HG02938 (cell line): ENCODE results near the gene FHAD1.
"Not testable (repeated sequence)": the region's sequence is repeated elsewhere in the genome, so short reads cannot be mapped to it uniquely, and the experiment has no call there.

Source experiments
- ATAC-seq: cut with Tn5 transposase; IDR thresholded peaks from one replicate; pipeline ENCODE4 v1.9.1; 2021; ENCODE audit warnings: mild to moderate bottlenecking, moderate library complexity; ENCODE audit not compliant: unreplicated experiment

FHAD1 gene

DNA sequence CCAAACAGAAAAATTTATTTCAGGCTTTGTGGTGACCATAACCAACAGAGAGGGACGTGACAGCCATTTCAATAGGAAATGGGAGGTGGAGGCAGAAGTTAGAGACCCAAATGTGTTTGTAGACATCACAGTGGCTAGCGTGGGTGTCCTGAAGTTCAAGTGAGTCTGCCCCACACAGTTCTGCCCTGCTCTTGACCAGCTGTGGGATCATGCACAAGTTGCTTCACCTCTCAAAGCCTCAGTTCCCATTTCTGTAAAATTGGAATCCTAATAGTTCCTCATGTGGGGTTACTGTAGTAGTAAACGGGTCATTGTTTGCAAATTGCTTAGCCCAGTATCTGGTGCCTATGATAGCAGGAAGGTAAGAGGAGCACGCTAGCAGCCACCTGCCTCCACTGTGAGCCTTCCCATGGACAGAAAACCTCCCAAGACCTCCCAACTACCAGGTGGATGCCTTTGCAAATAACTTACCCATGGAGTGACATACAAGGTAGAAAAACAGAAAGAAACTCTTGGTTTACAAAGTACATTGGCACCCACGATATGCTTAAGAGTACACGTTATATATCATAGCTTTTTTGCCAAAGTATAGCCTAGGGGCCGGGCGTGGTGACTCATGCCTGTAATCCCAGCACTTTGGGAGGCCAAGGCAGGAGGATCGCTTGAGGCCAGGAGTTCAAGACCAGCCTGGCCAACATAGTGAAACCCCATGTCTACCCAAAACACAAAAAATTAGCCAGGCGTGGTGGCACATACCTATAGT is 29.1 kb downstream of the FHAD1 start:
- ATAC-seq = no peak

DNA sequence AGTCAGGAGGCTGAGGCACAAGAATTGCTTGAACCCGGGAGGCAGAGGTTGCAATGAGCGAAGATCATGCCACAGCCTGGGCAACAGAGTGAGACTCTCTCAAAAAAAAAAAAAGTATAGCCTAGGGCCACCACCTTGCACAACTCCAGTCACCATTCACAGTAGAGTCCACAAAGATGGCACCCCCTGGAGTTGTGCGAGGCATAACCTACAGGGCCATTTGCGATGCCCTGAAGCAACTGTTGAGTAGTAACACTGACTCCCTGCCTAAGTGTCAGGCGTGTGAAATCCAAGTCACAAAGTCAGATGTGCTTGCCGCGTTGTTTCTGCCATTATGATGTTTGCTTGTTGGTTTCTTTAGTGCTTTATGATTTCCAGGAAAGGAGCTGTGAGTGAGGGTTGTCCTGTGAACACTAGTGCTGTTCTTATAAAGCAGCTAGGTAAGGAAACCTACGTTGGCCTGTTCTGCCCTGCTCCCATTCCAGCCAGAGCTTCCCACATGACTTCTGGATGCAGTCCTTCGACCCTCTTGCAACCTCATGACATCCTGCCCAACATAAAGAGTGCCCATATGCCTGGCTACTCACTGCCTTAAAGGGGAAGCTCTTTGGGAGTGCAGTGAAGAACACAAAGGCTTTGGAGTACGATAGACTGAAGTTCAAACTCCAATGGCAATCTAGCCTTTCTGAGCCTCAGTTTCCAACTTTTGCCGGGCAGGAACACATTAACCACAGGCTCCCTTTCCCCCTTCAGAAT is 29.8 kb downstream of the FHAD1 start:
- no peak for ATAC-seq

DNA sequence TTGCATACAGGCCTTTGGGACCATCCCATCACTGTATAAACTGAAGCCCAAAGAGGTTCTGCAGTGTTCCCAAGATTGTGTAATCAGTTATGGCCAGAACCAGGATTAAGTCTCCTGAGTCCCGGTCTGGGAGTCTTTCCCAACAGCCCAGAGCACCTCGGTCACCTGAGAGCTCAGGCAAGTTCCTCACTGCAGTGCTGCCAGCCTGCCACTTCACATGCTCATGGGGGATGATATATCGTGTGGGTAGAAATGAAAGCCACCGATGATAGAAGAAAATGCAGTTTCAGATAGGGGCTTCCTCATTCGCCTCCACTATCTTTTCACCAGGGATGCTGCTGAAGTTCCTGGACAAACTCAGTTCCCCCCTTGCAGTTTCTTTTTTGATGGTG is 30.4 kb downstream of the FHAD1 start:
- no peak for ATAC-seq

DNA sequence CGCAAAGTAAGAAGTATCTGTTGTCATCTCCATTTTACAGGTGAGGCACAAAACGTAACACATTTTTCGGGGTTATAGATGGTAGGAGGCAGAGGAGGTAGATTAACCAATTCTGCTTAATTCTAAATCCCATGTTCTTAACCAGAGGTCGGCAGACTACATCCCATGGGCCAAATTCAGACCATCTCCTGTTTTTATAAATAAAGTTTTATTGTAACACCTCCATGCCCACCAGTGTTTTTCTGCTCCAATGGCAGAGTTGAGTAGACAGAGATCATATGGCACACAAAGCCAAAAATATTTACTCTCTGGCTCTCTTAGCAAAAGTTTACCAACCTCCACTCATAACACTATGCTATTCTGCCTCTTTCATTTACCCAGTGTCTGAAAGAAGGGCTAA is 30.9 kb downstream of the FHAD1 start:
- ATAC-seq = no peak

DNA sequence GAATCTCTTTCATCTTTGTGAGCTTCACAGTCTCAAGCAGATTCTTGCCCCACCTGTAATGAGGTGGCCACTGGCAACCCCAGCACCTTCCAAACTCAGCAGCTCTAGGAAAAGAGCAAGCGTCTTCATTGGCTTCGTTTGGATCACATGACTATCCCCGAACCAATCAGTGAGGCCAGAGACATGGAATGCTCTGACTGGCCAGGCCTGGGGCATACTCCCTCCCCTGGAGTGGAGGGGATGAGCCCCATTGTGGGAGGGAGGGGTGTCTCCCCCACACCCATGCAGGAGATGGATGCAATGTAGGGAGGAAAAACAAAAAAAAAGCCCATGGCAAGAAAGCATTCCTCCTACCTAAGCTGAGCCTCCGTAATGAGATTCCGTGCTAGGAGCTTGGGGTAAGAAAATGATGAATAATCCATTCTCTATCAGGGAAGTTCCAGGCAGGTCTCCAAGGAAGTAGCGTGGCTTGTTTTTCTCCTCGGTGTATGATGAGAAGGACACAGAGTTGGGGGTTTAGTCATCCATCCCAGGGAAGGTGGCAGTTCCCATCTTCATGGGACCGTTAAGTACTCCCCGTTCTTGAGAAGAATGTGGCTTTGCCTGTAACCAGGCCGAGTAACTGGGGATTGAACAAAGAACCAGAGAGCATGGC is 32.7 kb downstream of the FHAD1 start:
- ATAC-seq = no peak

DNA sequence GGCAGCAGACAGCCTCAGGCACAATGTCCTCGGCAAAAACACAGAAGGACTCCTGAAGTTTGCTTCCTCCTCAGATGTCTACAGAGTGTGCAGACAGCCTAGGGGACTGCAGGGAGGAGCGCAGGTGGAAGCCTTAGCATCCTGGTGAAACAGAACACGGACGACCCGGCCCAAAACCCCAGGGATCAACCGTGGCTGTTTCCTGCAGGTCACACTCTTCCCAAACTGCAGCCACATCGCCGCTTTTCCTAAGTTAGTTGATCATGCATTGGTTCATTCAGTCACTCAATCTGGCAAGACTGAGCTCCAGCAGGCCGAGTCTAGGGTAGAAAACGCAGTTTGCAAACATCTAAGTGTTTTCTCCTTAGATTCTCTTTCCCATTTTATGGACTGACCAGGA is 33.4 kb downstream of the FHAD1 start:
- no peak for ATAC-seq

DNA sequence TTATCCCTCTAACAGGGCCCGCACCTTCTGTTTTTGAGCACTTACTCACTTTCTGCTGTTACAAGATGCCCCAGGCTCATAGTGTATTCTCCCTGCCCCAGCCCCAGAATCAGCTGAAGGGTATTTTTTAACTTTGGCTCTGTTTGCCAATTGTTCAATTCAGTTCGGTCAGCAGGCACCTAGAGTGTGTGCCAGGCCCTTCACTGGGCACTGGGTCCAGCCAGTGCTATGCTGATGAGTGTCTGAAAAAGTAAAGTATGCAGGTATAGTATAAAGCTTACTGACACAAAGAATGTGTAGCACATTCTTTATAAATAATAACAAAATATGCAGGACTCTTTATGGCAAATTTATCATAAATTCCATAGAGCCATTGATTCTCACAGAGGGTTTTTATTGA is 35.0 kb downstream of the FHAD1 start:
- ATAC-seq = no peak

DNA sequence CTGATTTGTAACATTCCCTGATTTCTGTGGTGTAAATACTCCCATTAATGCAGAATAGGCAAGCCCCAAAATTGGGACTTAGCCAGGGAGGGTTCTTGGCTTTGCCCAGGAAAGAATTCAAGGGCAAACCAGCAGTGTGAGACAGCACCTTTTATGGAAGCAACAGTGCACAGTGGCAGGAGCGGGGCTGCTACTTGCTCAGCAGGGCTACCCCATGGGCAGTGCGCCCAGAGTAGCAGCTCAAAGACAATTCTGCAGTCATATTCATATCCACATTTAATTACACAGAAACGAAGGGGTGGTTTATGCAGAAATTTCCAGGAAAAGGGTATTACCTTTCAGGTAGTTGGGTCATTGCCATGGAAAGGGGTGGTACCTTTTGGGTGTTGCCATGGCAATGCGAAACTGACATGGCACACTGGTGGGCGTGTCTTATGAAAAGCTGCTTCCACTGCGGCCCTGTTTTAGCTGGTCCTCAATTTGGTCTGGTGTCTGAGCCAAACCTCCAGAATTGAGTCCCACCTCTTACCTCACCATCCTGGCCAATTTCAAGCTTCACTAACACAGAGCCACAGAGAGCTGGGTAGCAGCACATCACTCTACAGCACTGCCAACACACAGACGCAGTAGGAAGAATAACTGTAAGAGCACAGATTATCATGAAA is 35.9 kb downstream of the FHAD1 start:
- no peak for ATAC-seq

DNA sequence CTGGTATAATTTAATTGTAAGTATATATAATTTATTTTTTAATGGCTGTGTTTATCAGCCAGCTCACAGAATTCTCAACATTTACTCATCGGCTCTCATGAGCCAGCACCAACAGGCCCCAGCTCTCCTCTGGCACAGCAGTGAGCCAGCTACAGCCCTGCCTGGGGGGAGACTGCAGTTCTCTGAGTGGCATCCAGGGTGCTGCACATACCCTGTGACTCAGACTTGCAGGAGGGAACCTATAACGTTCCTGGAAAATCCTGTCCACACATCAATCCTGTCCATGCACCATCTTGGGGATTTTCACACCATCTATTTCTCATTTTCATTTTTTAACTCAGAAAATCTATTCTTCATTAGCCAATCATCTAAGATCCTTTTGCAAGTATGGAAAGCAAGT is 36.5 kb downstream of the FHAD1 start:
- ATAC-seq = no peak

DNA sequence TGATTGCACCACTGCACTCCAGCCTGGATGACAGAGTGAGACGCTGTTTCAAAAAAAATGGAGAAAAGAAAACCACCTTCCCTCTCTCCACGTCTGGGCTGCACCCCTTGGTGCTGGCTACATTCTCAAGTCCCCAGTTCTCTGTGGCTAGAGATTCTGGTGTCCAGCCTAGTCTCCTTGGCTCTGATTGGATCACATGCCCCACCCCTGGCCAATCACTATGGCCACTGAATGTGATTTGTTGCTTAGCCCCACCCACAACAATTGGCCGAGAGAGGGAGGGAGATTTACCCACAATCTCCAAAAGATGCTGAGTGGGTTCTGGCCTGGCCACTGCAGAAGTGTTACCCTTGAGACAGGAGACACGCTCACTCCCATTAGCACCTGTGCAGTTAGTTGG is 39.4 kb downstream of the FHAD1 start:
- ATAC-seq = no peak

DNA sequence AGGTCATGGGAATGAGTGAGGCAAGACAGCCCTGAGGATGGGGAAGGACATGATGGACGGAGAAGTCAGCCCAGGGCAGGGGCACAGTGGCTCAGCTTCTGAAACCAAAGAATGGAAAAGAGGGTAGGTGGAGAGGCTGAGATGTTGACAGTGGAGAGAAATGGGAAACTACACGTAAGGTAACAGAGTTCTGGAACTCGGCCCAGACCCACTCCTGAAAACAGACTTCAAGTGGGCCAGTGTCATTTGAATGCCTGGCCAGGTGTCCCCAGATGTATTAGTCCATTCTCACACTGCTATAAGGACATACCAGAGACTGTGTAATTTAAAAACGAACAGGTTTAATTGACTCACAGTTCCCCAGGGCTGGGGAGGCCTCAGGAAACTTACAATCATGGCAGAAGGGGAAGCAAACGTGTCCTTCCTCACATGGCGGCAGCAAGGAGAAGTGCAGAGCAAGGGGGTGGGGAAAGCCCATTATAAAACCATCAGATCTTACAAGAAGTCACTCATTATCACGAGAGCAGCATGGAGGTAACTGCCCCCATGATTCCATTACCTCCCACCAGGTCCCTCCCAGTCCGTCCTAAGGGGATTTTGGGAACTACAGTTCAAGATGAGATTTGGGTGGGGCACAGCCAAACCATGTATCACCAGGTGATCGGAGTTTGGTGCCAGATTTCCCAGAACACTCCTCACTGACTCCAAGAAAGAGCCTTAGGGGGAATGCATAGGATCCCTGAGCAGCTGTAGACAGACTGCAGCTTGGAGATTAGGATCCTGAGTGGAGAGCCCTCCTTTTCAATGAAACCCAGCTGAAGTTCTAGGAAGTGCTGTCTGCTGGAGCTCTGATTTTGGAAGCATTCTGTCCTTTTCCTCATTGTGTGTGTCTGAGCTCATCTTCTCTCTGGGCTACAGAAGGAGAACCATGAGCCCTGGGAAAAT is 40.3 kb downstream of the FHAD1 start:
- no peak for ATAC-seq

DNA sequence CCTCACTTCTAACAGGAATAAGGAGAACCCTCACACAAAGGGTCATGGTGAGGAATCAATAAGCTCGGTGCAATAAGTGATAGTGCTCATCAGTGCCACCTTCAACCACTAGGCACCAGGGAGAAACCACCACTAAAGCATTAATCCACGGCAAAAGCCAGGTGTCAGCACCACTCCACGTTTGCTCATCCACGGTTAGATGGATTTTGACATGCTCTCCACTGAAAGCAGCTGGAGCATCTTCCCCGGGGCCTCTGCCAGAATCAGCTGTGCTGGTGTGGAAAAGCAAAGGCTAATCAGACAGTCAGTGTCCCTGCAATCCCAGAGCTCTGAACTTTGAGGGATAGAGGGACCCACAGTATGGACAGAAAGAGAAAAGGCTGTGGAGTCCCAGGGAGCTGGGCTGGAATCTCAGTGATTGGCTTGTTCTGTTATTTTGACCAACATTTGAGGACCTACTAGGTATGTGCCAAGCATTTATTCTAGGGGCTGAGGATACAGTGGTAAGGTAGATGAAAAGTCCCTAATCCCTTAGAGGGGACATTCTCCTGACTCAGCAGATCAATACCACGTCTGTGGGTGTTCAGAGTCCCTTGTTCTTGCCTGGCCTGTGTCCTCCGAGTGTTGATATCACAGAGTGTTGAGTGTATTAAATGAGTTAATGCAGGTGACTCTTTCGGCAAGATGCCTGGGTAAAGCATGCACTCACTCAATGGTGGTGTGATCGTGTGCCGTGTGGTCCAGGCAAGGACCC is 41.3 kb downstream of the FHAD1 start:
- ATAC-seq = no peak

DNA sequence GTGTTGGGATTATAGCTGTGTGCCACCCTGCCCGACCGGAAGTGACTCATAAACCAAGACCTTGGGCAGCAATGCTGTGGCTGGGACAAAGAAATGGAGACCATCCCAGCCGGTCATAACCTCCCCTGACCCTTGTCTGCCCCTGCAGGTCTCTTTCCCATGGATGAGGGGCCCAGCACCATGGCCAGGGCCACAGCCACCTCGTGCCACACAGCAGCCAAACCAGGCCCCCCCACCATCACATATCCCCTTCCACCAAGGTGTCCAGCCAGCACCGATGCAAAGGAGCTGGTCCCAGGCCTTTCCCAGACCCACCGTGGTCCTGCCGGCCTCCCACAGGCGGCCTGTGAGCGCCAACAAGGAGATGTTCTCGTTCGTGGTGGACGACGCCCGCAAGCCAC is 42.2 kb downstream of the FHAD1 start:
- ATAC-seq = no peak

DNA sequence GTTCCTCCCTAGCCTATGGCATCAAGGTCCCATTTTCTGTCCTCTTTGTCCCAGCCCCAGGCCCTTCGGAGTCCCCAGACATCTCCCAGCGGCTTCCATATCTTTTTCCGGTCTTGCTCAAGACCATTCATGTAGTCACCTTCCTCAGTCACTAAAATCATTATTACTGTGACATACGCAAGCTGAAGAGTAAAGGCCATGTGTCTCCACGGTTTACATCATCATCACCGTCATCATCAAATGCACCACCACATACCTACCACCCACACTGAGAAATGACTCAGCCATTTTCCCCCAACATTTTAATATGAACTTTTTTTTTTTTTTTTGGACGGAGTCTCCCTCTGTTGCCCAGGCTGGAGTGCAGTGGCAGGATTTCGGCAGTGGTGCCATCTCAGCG is 43.4 kb downstream of the FHAD1 start:
- ATAC-seq = no peak

DNA sequence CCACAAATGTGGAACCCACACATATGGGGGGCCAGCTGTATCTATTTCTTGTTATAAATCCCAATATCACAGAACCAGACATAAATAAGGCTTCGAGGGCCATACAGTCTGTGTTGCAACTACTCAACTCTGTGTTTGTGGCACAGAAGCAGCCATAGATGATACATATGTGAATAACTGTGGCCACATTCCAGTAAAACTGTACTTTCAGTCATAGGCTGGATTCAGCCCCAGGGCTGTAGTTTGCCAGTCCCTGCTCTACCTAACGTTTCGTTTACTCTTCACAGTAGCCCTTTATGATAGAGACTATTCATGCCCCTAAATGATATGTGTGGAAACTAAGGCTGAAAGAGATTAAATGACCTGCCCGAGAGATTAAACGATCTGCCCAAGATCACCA is 48.7 kb downstream of the FHAD1 start:
- no peak for ATAC-seq

DNA sequence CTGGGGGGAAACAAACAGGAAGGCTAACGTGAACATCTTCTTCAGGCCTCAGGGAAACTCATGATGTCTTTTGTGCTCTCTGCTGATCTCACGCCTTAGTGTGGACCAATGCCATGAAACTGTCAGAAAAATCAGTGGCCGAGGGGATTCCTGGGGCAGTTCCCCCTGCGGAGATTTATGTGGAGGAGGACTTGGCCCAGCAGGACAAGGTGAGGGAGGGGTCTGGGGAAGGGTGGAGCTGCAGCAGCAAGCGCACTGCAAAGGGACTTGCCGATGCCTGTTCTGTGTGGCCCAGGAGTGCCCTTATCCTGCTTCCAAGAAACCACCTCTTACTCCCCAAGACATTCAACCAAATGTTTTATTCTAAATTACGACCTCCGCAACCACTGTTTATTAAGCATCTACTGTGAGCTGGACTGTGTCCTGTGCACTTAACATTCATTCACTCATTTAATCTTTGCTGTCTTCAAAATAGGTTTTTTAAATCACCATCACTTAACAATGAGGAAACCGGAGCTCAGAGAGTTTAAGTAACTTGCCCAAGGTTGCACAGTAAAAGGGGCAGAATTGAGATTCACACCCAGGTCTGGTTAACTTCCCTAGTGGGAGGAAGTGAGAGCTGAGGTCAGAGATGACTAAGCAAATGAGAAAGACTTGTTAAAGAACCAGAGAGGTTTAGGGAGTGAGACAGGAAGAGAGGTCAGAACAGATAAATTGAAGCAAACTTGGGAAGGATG is 49.7 kb downstream of the FHAD1 start:
- no peak for ATAC-seq

DNA sequence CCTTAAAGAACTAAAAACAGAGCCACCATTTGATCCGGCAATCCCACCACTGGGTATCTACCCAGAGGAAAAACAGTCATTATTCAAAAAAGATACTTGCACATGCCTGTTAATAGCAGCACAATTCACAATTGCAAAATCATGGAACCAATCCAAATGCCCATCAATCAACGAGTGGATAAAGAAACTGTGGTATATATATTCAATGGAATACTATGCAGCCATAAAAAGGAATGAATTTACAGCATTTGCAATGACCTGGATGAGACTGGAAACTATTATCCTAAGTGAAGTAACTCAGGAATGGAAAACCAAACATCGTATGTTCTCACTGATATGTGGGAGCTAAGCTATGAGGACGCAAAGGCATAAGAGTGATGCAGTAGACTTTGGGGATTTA is 51.0 kb downstream of the FHAD1 start:
- not testable (repeated sequence) for ATAC-seq

DNA sequence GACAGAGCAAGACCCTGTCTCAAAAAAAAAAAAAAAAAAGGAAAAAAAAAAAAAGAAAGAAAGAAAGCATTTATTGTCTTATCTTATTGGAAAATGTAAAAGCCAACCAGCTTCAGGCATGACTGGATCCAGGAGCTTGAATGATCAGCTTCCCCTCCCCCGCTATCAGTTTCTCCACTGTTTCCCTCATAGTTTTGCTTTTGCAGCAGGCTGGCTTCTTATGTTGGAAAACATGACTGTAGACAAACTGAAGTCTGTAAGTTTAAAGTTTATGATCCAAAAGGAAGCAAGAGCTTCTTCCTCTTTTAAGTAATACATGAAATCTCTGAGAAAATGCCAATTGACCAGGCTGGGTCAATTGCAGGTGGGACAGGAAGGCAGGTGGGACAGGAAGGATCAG is 52.2 kb downstream of the FHAD1 start:
- no peak for ATAC-seq

DNA sequence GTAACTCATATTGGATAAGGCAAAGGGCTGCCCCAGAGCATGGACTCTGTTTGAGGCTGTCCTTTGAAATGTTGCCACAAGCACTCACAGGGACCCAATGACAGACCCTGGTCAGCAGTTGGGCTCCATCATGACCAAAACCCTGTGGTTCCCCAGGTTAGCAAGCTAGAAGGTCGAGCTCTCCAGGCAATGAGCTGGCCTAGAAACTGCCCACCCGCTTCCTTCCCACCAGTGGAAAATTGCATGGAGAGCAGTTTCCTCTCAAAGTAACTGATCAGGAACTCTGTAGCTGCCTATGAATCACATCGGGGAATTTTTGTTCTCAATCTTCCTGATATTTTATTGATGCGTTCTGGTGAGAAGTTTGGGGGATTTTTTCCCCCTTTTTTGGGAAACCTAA is 52.8 kb downstream of the FHAD1 start:
- ATAC-seq = no peak
